ENCODE results near the gene BPI. TPM values are rescaled to one million over a fixed set of nuclear protein-coding genes. Genes with fewer than 3 reads are reported as not detected.

Gene BPI
- total RNA-seq, 1 donor: under 0.01 TPM

DNA sequence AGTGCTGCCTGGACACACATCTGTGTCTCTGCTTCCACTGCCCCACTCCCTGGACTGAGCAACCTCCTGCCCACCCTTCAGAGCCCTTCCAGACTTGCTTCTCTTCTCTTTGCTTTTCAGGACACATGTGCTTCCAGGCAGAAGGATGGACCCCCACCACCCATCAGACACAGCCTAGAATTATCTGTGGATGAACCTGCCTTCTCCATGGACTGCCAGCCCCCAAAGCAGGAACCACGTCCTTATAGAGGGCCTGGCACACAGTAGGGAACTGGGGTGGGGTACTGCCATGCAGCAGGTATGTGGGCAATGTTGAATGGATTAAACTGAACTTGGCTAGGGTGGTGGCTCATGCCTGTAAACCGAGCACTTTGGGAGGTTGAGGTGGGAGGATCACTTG lies 47.0 kb upstream of the BPI start:
- TF ChIP-seq, protein P1, sequence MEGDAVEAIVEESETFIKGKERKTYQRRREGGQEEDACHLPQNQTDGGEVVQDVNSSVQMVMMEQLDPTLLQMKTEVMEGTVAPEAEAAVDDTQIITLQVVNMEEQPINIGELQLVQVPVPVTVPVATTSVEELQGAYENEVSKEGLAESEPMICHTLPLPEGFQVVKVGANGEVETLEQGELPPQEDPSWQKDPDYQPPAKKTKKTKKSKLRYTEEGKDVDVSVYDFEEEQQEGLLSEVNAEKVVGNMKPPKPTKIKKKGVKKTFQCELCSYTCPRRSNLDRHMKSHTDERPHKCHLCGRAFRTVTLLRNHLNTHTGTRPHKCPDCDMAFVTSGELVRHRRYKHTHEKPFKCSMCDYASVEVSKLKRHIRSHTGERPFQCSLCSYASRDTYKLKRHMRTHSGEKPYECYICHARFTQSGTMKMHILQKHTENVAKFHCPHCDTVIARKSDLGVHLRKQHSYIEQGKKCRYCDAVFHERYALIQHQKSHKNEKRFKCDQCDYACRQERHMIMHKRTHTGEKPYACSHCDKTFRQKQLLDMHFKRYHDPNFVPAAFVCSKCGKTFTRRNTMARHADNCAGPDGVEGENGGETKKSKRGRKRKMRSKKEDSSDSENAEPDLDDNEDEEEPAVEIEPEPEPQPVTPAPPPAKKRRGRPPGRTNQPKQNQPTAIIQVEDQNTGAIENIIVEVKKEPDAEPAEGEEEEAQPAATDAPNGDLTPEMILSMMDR (IDR thresholded peaks at IDR 0.05; ENCODE audit: extremely low read depth, low read depth, low read length): no peak
- DNase-seq (ENCODE audit: insufficient read length, low spot score, missing footprints): no peak
- Histone ChIP-seq H3K4me2 (ENCODE audit: insufficient read depth, low read length) (no peak overlapping the region), H3K79me2 (ENCODE audit: insufficient read depth, low read length) (peaks cover 4% of the 10 kb centered on the region), H3K4me1 (ENCODE audit: insufficient read depth, low read length) (peaks cover 50% of the 10 kb centered on the region), H3K27ac (ENCODE audit: low read depth, low read length) (peak overlapping the region; percentile 13), H2AFZ (ENCODE audit: low read length) (no peak overlapping the region), H4K20me1 (ENCODE audit: insufficient read depth, low read length) (no peaks in the 10 kb centered on the region), H3K9me3 (ENCODE audit: low read depth, low read length) (no peaks in the 10 kb centered on the region), H3K36me3 (ENCODE audit: insufficient read depth, low read length) (peaks cover 3% of the 10 kb centered on the region), H3K27me3 (ENCODE audit: insufficient read depth, low read length) (no peaks in the 10 kb centered on the region), H3K4me3 (ENCODE audit: insufficient read depth, low read length) (no peak overlapping the region)

DNA sequence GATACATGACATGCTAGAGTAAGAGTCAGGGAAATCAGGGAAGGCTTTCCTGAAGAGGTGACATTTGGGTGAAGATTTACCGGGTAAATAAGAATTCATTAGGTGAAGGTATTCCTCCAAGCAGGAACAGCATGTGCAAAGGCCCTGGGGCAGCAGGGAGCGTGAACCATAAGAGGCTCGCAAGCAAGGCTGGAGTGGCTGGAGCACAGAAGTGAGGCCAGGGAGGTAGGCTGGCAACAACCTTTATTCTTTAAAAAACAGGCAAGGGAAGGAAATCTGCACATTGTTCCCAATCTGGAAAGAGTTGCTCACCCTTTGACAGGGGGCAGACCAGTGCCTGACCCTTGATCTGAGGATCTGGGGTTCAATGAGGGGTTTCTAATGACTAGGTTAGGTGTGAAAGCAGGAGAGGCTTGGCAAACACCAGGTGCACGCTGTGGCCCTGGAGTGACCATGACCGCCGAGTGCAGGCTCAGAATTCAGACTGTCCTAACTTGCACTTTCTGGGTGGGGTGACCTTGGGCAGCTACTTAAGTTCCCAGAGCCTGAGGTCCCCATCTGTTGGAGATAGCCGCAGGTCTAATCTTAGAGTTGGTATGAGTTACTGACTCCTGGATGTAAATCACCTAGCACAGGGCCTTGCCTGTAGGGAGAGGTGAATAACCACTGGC lies 45.3 kb upstream of the BPI start:
- Histone ChIP-seq H3K4me2 (ENCODE audit: insufficient read depth, low read length) (peak overlapping the region; percentile 77), H3K79me2 (ENCODE audit: insufficient read depth, low read length) (peaks cover 4% of the 10 kb centered on the region), H2AFZ (ENCODE audit: low read length) (no peak overlapping the region), H3K36me3 (ENCODE audit: insufficient read depth, low read length) (peaks cover 3% of the 10 kb centered on the region), H3K4me1 (ENCODE audit: insufficient read depth, low read length) (peaks cover 41% of the 10 kb centered on the region), H3K9me3 (ENCODE audit: low read depth, low read length) (no peaks in the 10 kb centered on the region), H3K27me3 (ENCODE audit: insufficient read depth, low read length) (no peaks in the 10 kb centered on the region), H3K4me3 (ENCODE audit: insufficient read depth, low read length) (no peak overlapping the region), H3K27ac (ENCODE audit: low read depth, low read length) (peak overlapping the region; percentile 46), H4K20me1 (ENCODE audit: insufficient read depth, low read length) (no peaks in the 10 kb centered on the region)
- no peak for DNase-seq (ENCODE audit: insufficient read length, low spot score, missing footprints)
- TF ChIP-seq, protein P1 (IDR thresholded peaks at IDR 0.05; ENCODE audit: extremely low read depth, low read depth, low read length): no peak

DNA sequence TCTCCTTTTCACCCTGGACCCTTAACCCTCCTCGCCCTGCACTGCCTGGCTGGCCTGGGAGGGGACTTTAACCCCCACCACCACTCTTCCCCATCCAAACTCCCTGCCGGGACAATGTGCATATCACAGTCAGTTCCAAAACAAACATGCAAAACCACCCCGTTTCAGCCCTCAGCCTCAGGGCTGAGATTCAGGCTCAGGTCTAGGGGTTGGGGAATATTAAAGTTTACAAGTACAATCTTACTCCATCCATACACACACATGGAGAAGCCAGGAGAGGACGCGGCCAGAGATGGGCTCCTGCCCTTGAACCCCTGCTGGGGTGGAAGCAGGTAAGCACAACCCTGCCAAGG lies 44.0 kb upstream of the BPI start:
- H3K9me3 ChIP-seq (ENCODE audit: low read depth, low read length): no peaks in the 10 kb centered on the region
- H3K4me2 ChIP-seq (ENCODE audit: insufficient read depth, low read length): peak overlapping the region; percentile 77
- H3K4me1 ChIP-seq (ENCODE audit: insufficient read depth, low read length): peaks cover 40% of the 10 kb centered on the region
- TF ChIP-seq, protein P1 (IDR thresholded peaks at IDR 0.05; ENCODE audit: extremely low read depth, low read depth, low read length): no peak
- H3K79me2 ChIP-seq (ENCODE audit: insufficient read depth, low read length): peaks cover 4% of the 10 kb centered on the region
- peaks cover 3% of the 10 kb centered on the region for H3K36me3 ChIP-seq (ENCODE audit: insufficient read depth, low read length)
- H4K20me1 ChIP-seq (ENCODE audit: insufficient read depth, low read length): no peaks in the 10 kb centered on the region
- H3K27ac ChIP-seq (ENCODE audit: low read depth, low read length): peak overlapping the region; percentile 46
- H3K4me3 ChIP-seq (ENCODE audit: insufficient read depth, low read length): peak overlapping the region; percentile 78
- peak overlapping the region; percentile 85 for H2AFZ ChIP-seq (ENCODE audit: low read length)
- no peaks in the 10 kb centered on the region for H3K27me3 ChIP-seq (ENCODE audit: insufficient read depth, low read length)
- peak; percentile 88 for DNase-seq (ENCODE audit: insufficient read length, low spot score, missing footprints)

DNA sequence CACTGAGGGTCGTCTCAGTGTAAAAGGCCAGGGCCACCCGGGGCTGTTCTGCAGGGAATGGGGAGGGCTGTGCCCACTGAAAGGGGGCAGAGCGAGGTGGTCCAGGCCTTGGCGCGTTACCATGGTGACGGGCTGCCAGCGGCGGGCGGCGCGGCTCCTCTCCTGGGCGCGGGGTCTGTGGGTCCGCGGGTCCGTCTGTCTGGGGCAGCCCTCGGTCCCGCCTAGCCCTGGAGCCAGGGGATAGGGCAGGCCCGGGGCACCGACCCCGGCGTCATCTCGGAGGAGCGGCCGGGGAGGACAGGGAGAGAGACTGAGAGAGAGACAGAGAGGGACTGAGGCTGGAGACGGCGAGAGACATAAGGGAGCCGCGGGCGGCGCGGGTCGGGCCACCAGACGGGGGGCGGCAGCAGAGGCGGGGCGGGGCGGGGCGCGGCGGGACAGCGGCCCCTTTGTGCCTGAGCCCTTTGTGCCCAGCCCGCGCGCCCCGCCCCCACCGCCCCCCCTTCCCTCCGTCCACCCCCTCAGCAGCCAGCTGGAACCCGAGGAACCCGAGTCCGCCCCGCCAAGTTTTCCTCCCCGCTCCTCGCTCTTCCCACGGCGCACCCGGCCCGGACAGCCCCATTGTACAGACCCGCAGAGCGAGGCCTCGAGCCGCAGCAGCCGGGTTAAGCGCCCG lies 43.4 kb upstream of the BPI start, which contains the start of gene KIAA1755:
TSS of gene KIAA1755 (minus strand) at position 358 of the 676 bp plus-strand sequence. CDS start at position 123, 235 bp downstream.
- Histone ChIP-seq H4K20me1 (ENCODE audit: insufficient read depth, low read length) (no peaks in the 10 kb centered on the region), H3K9me3 (ENCODE audit: low read depth, low read length) (no peaks in the 10 kb centered on the region), H3K27ac (ENCODE audit: low read depth, low read length) (peak within 1 kb of the TSS; percentile 46), H3K79me2 (ENCODE audit: insufficient read depth, low read length) (peaks cover 4% of the 10 kb centered on the region), H3K4me1 (ENCODE audit: insufficient read depth, low read length) (peaks cover 35% of the 10 kb centered on the region), H2AFZ (ENCODE audit: low read length) (peak within 1 kb of the TSS; percentile 85), H3K4me3 (ENCODE audit: insufficient read depth, low read length) (peak within 1 kb of the TSS; percentile 78), H3K36me3 (ENCODE audit: insufficient read depth, low read length) (peaks cover 3% of the 10 kb centered on the region), H3K27me3 (ENCODE audit: insufficient read depth, low read length) (no peaks in the 10 kb centered on the region), H3K4me2 (ENCODE audit: insufficient read depth, low read length) (peak within 1 kb of the TSS; percentile 77)
- DNase-seq (ENCODE audit: insufficient read length, low spot score, missing footprints): peak; percentile 88
- TF ChIP-seq, protein P1 (IDR thresholded peaks at IDR 0.05; ENCODE audit: extremely low read depth, low read depth, low read length): no peak

Measured in osteoblast (primary cell).